HFFc6 (cell line): ENCODE measurements around the gene TEX54. TPM values are rescaled to one million over a fixed set of nuclear protein-coding genes. Genes with fewer than 3 reads are reported as not detected.

Experiments used
- DNase-seq: peaks from one replicate; pipeline ENCODE4 v3.0.0-alpha.2; 2018
- H3K27ac Mint-ChIP-seq: 2 replicates; pipeline ENCODE4 v1.8.0; 2020; ENCODE audit warnings: mild to moderate bottlenecking, mixed read lengths
- H3K27me3 Mint-ChIP-seq: 2 replicates; pipeline ENCODE4 v1.8.0; 2021; ENCODE audit warnings: mild to moderate bottlenecking, moderate library complexity, mixed read lengths; ENCODE audit not compliant: insufficient read depth
- H3K36me3 Mint-ChIP-seq: 2 replicates; pipeline ENCODE4 v1.8.0; 2021; ENCODE audit warnings: low read depth, mixed read lengths
- H3K4me1 Mint-ChIP-seq: 2 replicates; pipeline ENCODE4 v1.8.0; 2020; ENCODE audit warnings: low read depth, mixed read lengths
- H3K4me3 Mint-ChIP-seq: 2 replicates; pipeline ENCODE4 v1.8.0; 2020; ENCODE audit warnings: mild to moderate bottlenecking, moderate library complexity, mixed read lengths
- H3K9me3 Mint-ChIP-seq: 2 replicates; pipeline ENCODE4 v1.8.0; 2020; ENCODE audit warnings: mild to moderate bottlenecking, mixed read lengths
- CTCF ChIP-seq: fragments of 200-600 bp; sonication (generic); IDR thresholded peaks from 2 replicates; pipeline ENCODE4 v1.5.0; 2021; ENCODE audit warnings: antibody characterized with exemption, mild to moderate bottlenecking
- long read RNA-seq: library from polyadenylated mRNA; unstranded; transcript quantifications from one replicate; pipeline ENCODE4 v2.0.0, GENCODE V29; 2019
- total RNA-seq, 6 experiments: library from RNA; stranded (reverse); fragmentation: NEBNext Ultra II Directional; extraction: Animal tissue kit (Norgen Biotek cat#: 25700); gene quantifications; 2 replicates in 1 of 6; 3 replicates in 5 of 6; pipeline ENCODE4 v1.2.3, GENCODE V29; 2021

TEX54 gene
- total RNA-seq: not detected
- long read RNA-seq: 0 reads

DNA sequence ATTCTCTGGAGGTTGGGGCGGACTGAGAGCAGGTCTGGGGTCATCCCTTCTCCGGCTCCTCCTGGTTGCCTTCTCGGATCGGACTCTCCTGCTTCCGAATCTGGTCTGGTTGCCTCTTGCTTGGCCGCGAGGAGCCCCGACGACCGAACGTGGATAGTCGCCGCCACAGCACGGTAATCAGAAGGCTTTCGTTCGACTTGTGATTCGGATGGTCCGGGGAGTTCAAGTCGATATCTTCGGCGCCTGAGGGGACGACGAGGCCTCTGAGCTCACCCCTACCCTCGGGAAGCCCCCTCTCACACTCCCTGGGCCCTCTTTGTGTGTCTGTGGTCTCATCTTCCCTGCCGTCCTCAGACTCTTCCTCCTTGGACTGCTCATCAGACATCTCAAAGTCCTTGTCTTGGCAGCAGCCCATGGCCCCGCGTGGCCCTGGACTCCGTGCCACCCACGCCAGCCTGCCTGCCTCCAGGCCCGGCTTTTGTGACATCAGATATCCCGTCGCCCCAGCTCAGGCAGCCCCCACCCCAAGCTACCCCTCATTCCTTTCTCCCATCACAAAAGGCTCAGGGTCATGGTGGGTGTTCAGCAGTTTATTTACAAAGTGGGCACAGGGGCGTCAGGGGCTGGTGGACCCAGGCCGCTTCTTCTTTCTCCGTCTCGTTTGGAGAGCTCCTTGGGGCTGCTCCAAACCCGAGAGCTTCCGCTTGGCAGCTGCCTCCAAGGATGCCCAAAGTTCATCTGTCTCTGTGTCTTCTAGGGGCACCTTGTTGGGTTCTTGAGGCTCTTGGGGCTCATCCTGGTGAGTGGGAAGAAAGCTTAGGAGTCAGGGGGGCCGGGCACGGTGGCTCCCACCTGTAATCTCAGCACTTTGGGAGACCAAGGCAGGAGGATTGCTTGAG is at the start of gene TEX54:
TSS of gene TEX54 (minus strand) at position 506 of the 899 bp plus-strand sequence.
- Mint-ChIP-seq H3K4me1 (peaks cover 39% of the 10 kb centered on the region), H3K9me3 (no peaks in the 10 kb centered on the region), H3K4me3 (peak within 1 kb of the TSS; percentile 95), H3K27ac (peak within 1 kb of the TSS; percentile 99), H3K27me3 (peaks cover 9% of the 10 kb centered on the region), H3K36me3 (peaks cover 27% of the 10 kb centered on the region)
- no peak for DNase-seq
- TF ChIP-seq CTCF: no peak

DNA sequence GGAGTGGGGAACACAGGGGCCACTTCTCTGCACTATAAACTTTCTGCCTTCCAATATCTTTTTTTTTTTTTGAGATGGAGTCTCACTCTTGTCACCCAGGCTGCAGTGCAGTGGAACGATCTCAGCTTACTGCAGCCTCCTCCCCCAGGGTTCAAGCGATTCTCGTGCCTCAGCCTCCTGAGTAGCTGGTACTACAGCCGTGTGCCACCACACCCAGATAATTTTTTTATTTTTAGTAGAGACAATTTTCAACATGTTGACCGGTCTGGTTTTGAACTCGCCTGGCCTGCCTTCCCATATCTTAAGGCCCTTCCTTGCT is 49.7 kb upstream of the TEX54 start:
- no peak for DNase-seq
- no peak for TF ChIP-seq CTCF
- peaks cover 52% of the 10 kb centered on the region for H3K36me3 Mint-ChIP-seq
- H3K4me3 Mint-ChIP-seq: peak overlapping the region; percentile 100
- peaks cover 57% of the 10 kb centered on the region for H3K4me1 Mint-ChIP-seq
- peaks cover 4% of the 10 kb centered on the region for H3K27me3 Mint-ChIP-seq
- H3K27ac Mint-ChIP-seq: peak overlapping the region; percentile 100
- no peaks in the 10 kb centered on the region for H3K9me3 Mint-ChIP-seq

- Mint-ChIP-seq H3K9me3 (no peaks in the 10 kb centered on the region), H3K36me3 (peaks cover 49% of the 10 kb centered on the region), H3K4me3 (peak overlapping the region; percentile 100), H3K27ac (peak overlapping the region; percentile 100), H3K4me1 (peaks cover 52% of the 10 kb centered on the region), H3K27me3 (peaks cover 4% of the 10 kb centered on the region)
- DNase-seq: peak; percentile 97
- TF ChIP-seq CTCF: peak; percentile 16; the same call in 1 of the 2 replicates
These were observed 49.2 kb upstream of the TEX54 start for GRCh38 chr11:62881579-62882430.

DNA sequence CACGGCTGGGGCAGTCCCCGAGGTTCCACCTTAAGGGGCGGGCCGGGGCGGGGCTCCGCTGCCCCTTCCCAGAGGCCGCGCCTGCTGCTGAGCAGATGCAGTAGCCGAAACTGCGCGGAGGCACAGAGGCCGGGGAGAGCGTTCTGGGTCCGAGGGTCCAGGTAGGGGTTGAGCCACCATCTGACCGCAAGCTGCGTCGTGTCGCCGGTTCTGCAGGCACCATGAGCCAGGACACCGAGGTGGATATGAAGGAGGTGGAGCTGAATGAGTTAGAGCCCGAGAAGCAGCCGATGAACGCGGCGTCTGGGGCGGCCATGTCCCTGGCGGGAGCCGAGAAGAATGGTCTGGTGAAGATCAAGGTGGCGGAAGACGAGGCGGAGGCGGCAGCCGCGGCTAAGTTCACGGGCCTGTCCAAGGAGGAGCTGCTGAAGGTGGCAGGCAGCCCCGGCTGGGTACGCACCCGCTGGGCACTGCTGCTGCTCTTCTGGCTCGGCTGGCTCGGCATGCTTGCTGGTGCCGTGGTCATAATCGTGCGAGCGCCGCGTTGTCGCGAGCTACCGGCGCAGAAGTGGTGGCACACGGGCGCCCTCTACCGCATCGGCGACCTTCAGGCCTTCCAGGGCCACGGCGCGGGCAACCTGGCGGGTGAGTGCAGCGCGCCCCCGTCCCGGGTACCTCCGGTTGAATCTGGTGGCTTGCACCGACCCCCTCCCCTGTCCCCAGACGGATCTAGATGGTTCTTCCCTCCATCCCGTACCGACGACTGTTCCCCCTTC is 48.4 kb upstream of the TEX54 start, which contains the start of gene SLC3A2:
TSS of gene SLC3A2 (plus strand) at position 94 of the 776 bp plus-strand sequence. CDS start at position 222, 128 bp downstream.
- H3K27ac Mint-ChIP-seq: peak within 1 kb of the TSS; percentile 100
- no peaks in the 10 kb centered on the region for H3K9me3 Mint-ChIP-seq
- peak; percentile 85 for TF ChIP-seq CTCF
- peaks cover 49% of the 10 kb centered on the region for H3K36me3 Mint-ChIP-seq
- peak within 1 kb of the TSS; percentile 100 for H3K4me3 Mint-ChIP-seq
- H3K4me1 Mint-ChIP-seq: peaks cover 52% of the 10 kb centered on the region
- peaks cover 4% of the 10 kb centered on the region for H3K27me3 Mint-ChIP-seq
- peak; percentile 74 for DNase-seq
